ENCODE data around the gene EME2.

The EME2 gene

GRCh38 chr16:1745900-1746692 lies 26.5 kb upstream of the EME2 start:
- no peak for DNase-seq

GRCh38 chr16:1746693-1747195 lies 25.9 kb upstream of the EME2 start:
- no peak for DNase-seq

- no peak for DNase-seq
These were observed 24.7 kb upstream of the EME2 start for GRCh38 chr16:1747934-1748333.

GRCh38 chr16:1749152-1750117 lies 23.2 kb upstream of the EME2 start:
- no peak for DNase-seq

GRCh38 chr16:1751946-1752345 lies 20.7 kb upstream of the EME2 start:
- no peak for DNase-seq

GRCh38 chr16:1752853-1753252 lies 19.8 kb upstream of the EME2 start:
- no peak for DNase-seq

GRCh38 chr16:1754204-1754603 lies 18.4 kb upstream of the EME2 start:
- no peak for DNase-seq

- no peak for DNase-seq
These were observed 14.7 kb upstream of the EME2 start for GRCh38 chr16:1757714-1758461.

- no peak for DNase-seq
These were observed 13.7 kb upstream of the EME2 start for GRCh38 chr16:1758923-1759322.

GRCh38 chr16:1759511-1759910 lies 13.1 kb upstream of the EME2 start:
- DNase-seq: no peak

- no peak for DNase-seq
These were observed 11.7 kb upstream of the EME2 start for GRCh38 chr16:1760911-1761310.

- DNase-seq: no peak
These were observed 10.9 kb upstream of the EME2 start for GRCh38 chr16:1761751-1762150.

GRCh38 chr16:1762196-1762878 lies 10.3 kb upstream of the EME2 start:
- DNase-seq: no peak

GRCh38 chr16:1762879-1763520 lies 9.6 kb upstream of the EME2 start:
- DNase-seq: no peak

- DNase-seq: no peak
These were observed 8.8 kb upstream of the EME2 start for GRCh38 chr16:1763521-1764511.

- DNase-seq: no peak
These were observed 7.6 kb upstream of the EME2 start for GRCh38 chr16:1764971-1765370.

- no peak for DNase-seq
These were observed 6.8 kb upstream of the EME2 start for GRCh38 chr16:1765826-1766225.

GRCh38 chr16:1766231-1766630 lies 6.4 kb upstream of the EME2 start:
- no peak for DNase-seq

- no peak for DNase-seq
These were observed 5.9 kb upstream of the EME2 start for GRCh38 chr16:1766701-1767100.
